Neutrophil (primary cell): ENCODE data around the gene UBR7.

Experiments
- H3K27ac ChIP-seq: fragments of 200-600 bp; sonication (generic); 2 replicates; pipeline ENCODE4 v1.5.1; 2016; ENCODE audit warnings: mild to moderate bottlenecking, moderate library complexity
- H3K27me3 ChIP-seq: fragments of 200-600 bp; sonication (generic); 2 replicates; pipeline ENCODE4 v1.6.0; 2016; ENCODE audit warnings: mild to moderate bottlenecking
- H3K36me3 ChIP-seq: fragments of 200-600 bp; sonication (generic); 2 replicates; pipeline ENCODE4 v1.5.1; 2017
- H3K4me1 ChIP-seq, 2 experiments: fragments of 200-600 bp in 1 of 2; sonication (generic) in 1 of 2; 1 replicate in 1 of 2; 2 replicates in 1 of 2; pipeline versions ENCODE4 v1.5.1 to v1.6.1; 2013 to 2016; ENCODE audit warnings: low read depth in 1 of 2, low read length in 1 of 2, mild to moderate bottlenecking in 1 of 2, moderate library complexity in 1 of 2; ENCODE audit not compliant: control insufficient read depth in 1 of 2, insufficient read depth in 1 of 2
- H3K4me3 ChIP-seq, 2 experiments: fragments of 200-600 bp in 1 of 2; sonication (generic) in 1 of 2; 1 replicate in 1 of 2; 2 replicates in 1 of 2; pipeline ENCODE4 v1.5.1; 2013 to 2016; ENCODE audit warnings: low read depth in 1 of 2, low read length in 1 of 2, mild to moderate bottlenecking in 1 of 2, moderate library complexity in 1 of 2
- H3K9me3 ChIP-seq: fragments of 200-600 bp; sonication (generic); 2 replicates; pipeline ENCODE4 v1.5.1; 2016
- CTCF ChIP-seq: fragments of 200-600 bp; sonication (generic); IDR thresholded peaks from 2 replicates; pipeline ENCODE4 v1.5.1; 2016; ENCODE audit warnings: antibody characterized with exemption

Gene UBR7

GRCh38 chr14:93184391-93185348 lies 22.4 kb upstream of the UBR7 start, which contains the start of the genes LYSET and MOAP1:
Gene LYSET, plus strand, starts transcription at chr14:93185317. Its CDS starts 89 bp downstream, at chr14:93185406.
Gene MOAP1, minus strand, starts transcription at chr14:93184897. Its CDS starts 655 bp downstream, at chr14:93184242.
- H3K4me1 ChIP-seq, result peaks cover 23 to 26% of the 10 kb centered on the region in 2 experiments
- H3K27ac ChIP-seq, result peak within 1 kb of the TSS; percentile 91
- H3K36me3 ChIP-seq, result peaks cover 27% of the 10 kb centered on the region
- TF ChIP-seq CTCF, result peak; percentile 51
- H3K27me3 ChIP-seq, result no peaks in the 10 kb centered on the region
- H3K4me3 ChIP-seq, result peak within 1 kb of the TSS; percentile 93 to 98
- H3K9me3 ChIP-seq, result no peaks in the 10 kb centered on the region

- no peak for TF ChIP-seq CTCF
- Histone ChIP-seq H3K4me3 (peak overlapping the region; percentile 93 to 98), H3K27me3 (no peaks in the 10 kb centered on the region), H3K4me1 (peaks cover 23 to 26% of the 10 kb centered on the region in 2 experiments), H3K27ac (peak overlapping the region; percentile 91), H3K9me3 (no peaks in the 10 kb centered on the region), H3K36me3 (peaks cover 27% of the 10 kb centered on the region)
Measured at GRCh38 chr14:93185349-93185720, 21.7 kb upstream of the UBR7 start.

DNA sequence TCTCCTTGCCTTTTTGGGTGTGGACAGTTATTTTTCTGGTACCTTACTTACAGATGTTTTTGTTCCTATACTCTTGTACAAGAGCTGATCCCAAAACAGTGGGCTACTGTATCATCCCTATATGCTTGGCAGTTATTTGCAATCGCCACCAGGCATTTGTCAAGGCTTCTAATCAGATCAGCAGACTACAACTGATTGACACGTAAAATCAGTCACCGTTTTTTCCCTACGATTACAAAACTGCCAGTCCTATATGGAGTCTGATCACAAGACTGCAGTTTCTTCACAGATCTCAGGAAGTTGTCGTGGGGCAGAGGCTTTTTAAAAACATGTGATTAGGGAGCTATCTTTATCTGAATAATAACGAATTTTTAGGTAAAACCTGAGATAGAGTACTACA lies 20.6 kb upstream of the UBR7 start:
- H3K4me1 ChIP-seq, result peaks cover 23 to 26% of the 10 kb centered on the region in 2 experiments
- peaks cover 27% of the 10 kb centered on the region for H3K36me3 ChIP-seq
- H3K27me3 ChIP-seq, result no peaks in the 10 kb centered on the region
- H3K27ac ChIP-seq, result no peak overlapping the region
- H3K9me3 ChIP-seq, result no peaks in the 10 kb centered on the region
- no peak for TF ChIP-seq CTCF
- H3K4me3 ChIP-seq, result no peak overlapping the region

DNA sequence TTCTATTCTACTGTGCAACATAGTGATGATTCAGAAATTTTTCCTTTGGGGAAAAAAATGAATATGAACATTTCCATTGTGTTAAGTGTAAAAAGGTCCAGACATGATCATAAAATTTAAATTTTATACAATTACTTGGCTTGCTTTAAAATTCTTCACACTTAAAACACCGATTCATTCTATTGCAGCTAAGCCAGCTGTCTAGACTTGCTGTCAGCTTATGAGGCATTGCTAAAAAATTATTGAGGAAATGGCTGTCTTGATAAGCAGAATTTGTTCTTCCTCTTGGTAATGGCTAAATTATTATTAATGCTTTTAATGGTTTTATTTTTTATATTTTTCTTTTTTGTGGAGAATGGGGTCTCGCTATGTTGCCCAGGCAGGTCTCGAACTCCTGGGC lies 20.1 kb upstream of the UBR7 start:
- Histone ChIP-seq H3K27me3 (no peaks in the 10 kb centered on the region), H3K4me1 (peaks cover 23 to 26% of the 10 kb centered on the region in 2 experiments), H3K36me3 (peaks cover 23% of the 10 kb centered on the region), H3K4me3 (no peak overlapping the region), H3K27ac (no peak overlapping the region), H3K9me3 (no peaks in the 10 kb centered on the region)
- no peak for TF ChIP-seq CTCF

GRCh38 chr14:93195316-93195999 lies 11.6 kb upstream of the UBR7 start:
- H3K27ac ChIP-seq, result no peak overlapping the region
- no peaks in the 10 kb centered on the region for H3K27me3 ChIP-seq
- H3K36me3 ChIP-seq, result no peaks in the 10 kb centered on the region
- no peak overlapping the region for H3K4me3 ChIP-seq
- H3K9me3 ChIP-seq, result no peaks in the 10 kb centered on the region
- no peaks in the 10 kb centered on the region for H3K4me1 ChIP-seq
- TF ChIP-seq CTCF, result no peak
